Measurements from ENCODE around the gene GPR150. TPM values are rescaled to one million over a fixed set of nuclear protein-coding genes. Genes with fewer than 3 reads are reported as not detected.
A peak's percentile ranks its signal among the peaks of the same experiment; 100 is the strongest.
"Not testable (repeated sequence)": the region's sequence is repeated elsewhere in the genome, so short reads cannot be mapped to it uniquely, and the experiment has no call there.

The GPR150 gene
- total RNA-seq, 2 donors from 2014 or later = 0.39 to 0.74 TPM

GRCh38 chr5:95619096-95619495, 791 bp upstream of the GPR150 start:
- DNase-seq (ENCODE audit: low spot score in 2 of 2) (no peak), ATAC-seq (no peak)
- Mint-ChIP-seq H3K36me3 (peaks cover 14 to 18% of the 10 kb centered on the region in 2 donors), H3K27ac (peak overlapping the region in 1 of 2 donors; percentile 39), H3K9me3 (peaks cover 0 to under 1% of the 10 kb centered on the region in 2 donors)

GRCh38 chr5:95619514-95620029, 315 bp upstream of the GPR150 start:
- peaks cover 9 to 17% of the 10 kb centered on the region in 2 donors for H3K36me3 Mint-ChIP-seq

GRCh38 chr5:95620870-95621838, 1.3 kb downstream of the GPR150 start:
- ATAC-seq = peak; percentile 53 to 67
- Mint-ChIP-seq H3K27ac (peak overlapping the region; percentile 72 to 78), H3K9me3 (no peaks in the 10 kb centered on the region), H3K36me3 (peaks cover 0 to 17% of the 10 kb centered on the region in 2 donors)
- DNase-seq (ENCODE audit: low spot score in 2 of 2) = peak; percentile 57 to 72

More at GRCh38 chr5:95619514-95620029, 315 bp upstream of the GPR150 start:
- Mint-ChIP-seq H3K27ac (peak overlapping the region; percentile 75 to 86), H3K9me3 (no peaks in the 10 kb centered on the region)
- DNase-seq (ENCODE audit: low spot score in 2 of 2) = no peak
- ATAC-seq = no peak

- ATAC-seq (no peak), DNase-seq (ENCODE audit: low spot score in 2 of 2) (no peak)
- Mint-ChIP-seq H3K27ac (peak overlapping the region in 1 of 2 donors; percentile 78), H3K9me3 (no peaks in the 10 kb centered on the region), H3K36me3 (peaks cover 0 to 17% of the 10 kb centered on the region in 2 donors)
Observed at GRCh38 chr5:95621839-95622629, 2.1 kb downstream of the GPR150 start.

GRCh38 chr5:95623706-95624105, 3.8 kb downstream of the GPR150 start:
- DNase-seq (ENCODE audit: low spot score in 2 of 2) = no peak
- no peak for ATAC-seq
- H3K9me3 Mint-ChIP-seq = no peaks in the 10 kb centered on the region
- H3K36me3 Mint-ChIP-seq = peaks cover 0 to 17% of the 10 kb centered on the region in 2 donors
- H3K27ac Mint-ChIP-seq = no peak overlapping the region

- Mint-ChIP-seq H3K9me3 (no peaks in the 10 kb centered on the region), H3K36me3 (peaks cover 0 to 16% of the 10 kb centered on the region in 2 donors), H3K27ac (no peak overlapping the region)
- no peak for ATAC-seq
- DNase-seq (ENCODE audit: low spot score in 2 of 2) = no peak
Observed at GRCh38 chr5:95624368-95624767, 4.5 kb downstream of the GPR150 start.

- DNase-seq (ENCODE audit: low spot score in 2 of 2) = no peak
- H3K9me3 Mint-ChIP-seq = peaks cover 6 to 8% of the 10 kb centered on the region in 2 donors
- no peak for ATAC-seq
- H3K36me3 Mint-ChIP-seq = peaks cover 6% of the 10 kb centered on the region in 2 donors
- H3K27ac Mint-ChIP-seq = no peak overlapping the region
Observed at GRCh38 chr5:95626701-95627100, 6.8 kb downstream of the GPR150 start.

- no peak for ATAC-seq
- Mint-ChIP-seq H3K27ac (no peak overlapping the region), H3K9me3 (peaks cover 13 to 15% of the 10 kb centered on the region in 2 donors), H3K36me3 (peaks cover 13 to 19% of the 10 kb centered on the region in 2 donors)
- DNase-seq (ENCODE audit: low spot score in 2 of 2) = no peak
Observed at GRCh38 chr5:95627971-95628810, 8.3 kb downstream of the GPR150 start.

GRCh38 chr5:95628933-95629332, 9.0 kb downstream of the GPR150 start:
- H3K36me3 Mint-ChIP-seq = peaks cover 13 to 25% of the 10 kb centered on the region in 2 donors
- DNase-seq (ENCODE audit: low spot score in 2 of 2) (no peak), ATAC-seq (no peak)
- peaks cover 13 to 15% of the 10 kb centered on the region in 2 donors for H3K9me3 Mint-ChIP-seq
- no peak overlapping the region for H3K27ac Mint-ChIP-seq

- Mint-ChIP-seq H3K36me3 (peaks cover 13 to 25% of the 10 kb centered on the region in 2 donors), H3K27ac (no peak overlapping the region), H3K9me3 (peaks cover 13 to 15% of the 10 kb centered on the region in 2 donors)
- DNase-seq (ENCODE audit: low spot score in 2 of 2) (no peak), ATAC-seq (no peak)
Observed at GRCh38 chr5:95630394-95630917, 10.6 kb downstream of the GPR150 start.

- Mint-ChIP-seq H3K9me3 (peaks cover 13 to 15% of the 10 kb centered on the region in 2 donors), H3K27ac (peak overlapping the region in 1 of 2 donors; percentile 95), H3K36me3 (peaks cover 13 to 25% of the 10 kb centered on the region in 2 donors)
- ATAC-seq = peak; percentile 2 to 19
- no peak for DNase-seq (ENCODE audit: low spot score in 2 of 2)
Observed at GRCh38 chr5:95631255-95631958, 11.5 kb downstream of the GPR150 start.

GRCh38 chr5:95631991-95632675, 12.2 kb downstream of the GPR150 start:
- DNase-seq (ENCODE audit: low spot score in 2 of 2) = peak; percentile 64 to 73
- Mint-ChIP-seq H3K27ac (peak overlapping the region; percentile 95 to 99), H3K36me3 (peaks cover 13 to 25% of the 10 kb centered on the region in 2 donors), H3K9me3 (peaks cover 13 to 15% of the 10 kb centered on the region in 2 donors)
- peak; percentile 99 to 100 for ATAC-seq

GRCh38 chr5:95632942-95633341, 13.1 kb downstream of the GPR150 start:
- DNase-seq (ENCODE audit: low spot score in 2 of 2); H3K27ac Mint-ChIP-seq; ATAC-seq: not testable (repeated sequence)
- Mint-ChIP-seq H3K9me3 (peaks cover 13 to 15% of the 10 kb centered on the region in 2 donors), H3K36me3 (peaks cover 13 to 25% of the 10 kb centered on the region in 2 donors)

- ATAC-seq (no peak), DNase-seq (ENCODE audit: low spot score in 2 of 2) (no peak)
- Mint-ChIP-seq H3K27ac (no peak overlapping the region), H3K36me3 (peaks cover 13 to 25% of the 10 kb centered on the region in 2 donors), H3K9me3 (peaks cover 13 to 15% of the 10 kb centered on the region in 2 donors)
Observed at GRCh38 chr5:95633671-95634070, 13.8 kb downstream of the GPR150 start.

Measured in activated naive CD4-positive, alpha-beta T cell treated with anti-CD3 and anti-CD28 coated beads, Interleukin-2, amount 50 U/mL, for 72 hours (primary cell).